GM12891 (cell line): ENCODE results near the gene HSFY1.
"Not testable (repeated sequence)": the region's sequence is repeated elsewhere in the genome, so short reads cannot be mapped to it uniquely, and the experiment has no call there.

Experiments
- PAX5 ChIP-seq: IDR thresholded peaks from 2 replicates; pipeline ENCODE4 v1.6.1; 2011; ENCODE audit warnings: low read length, moderate library complexity, mild to moderate bottlenecking; ENCODE audit not compliant: insufficient read depth, severe bottlenecking
- POLR2A ChIP-seq: IDR thresholded peaks from 2 replicates; pipeline ENCODE4 v1.6.1; 2011; ENCODE audit warnings: low read depth, low read length, control low read depth
- POLR2AphosphoS5 ChIP-seq: IDR thresholded peaks from 2 replicates; pipeline ENCODE4 v1.6.1; 2011; ENCODE audit warnings: low read depth, low read length, control low read depth
- SPI1 ChIP-seq: IDR thresholded peaks from 2 replicates; pipeline ENCODE4 v1.6.1; 2011; ENCODE audit warnings: low read depth, low read length, control low read depth
- TAF1 ChIP-seq: IDR thresholded peaks from 2 replicates; pipeline ENCODE4 v1.6.1; 2011; ENCODE audit warnings: low read depth, low read length, control low read depth

- TF ChIP-seq TAF1, POLR2AphosphoS5, POLR2A, SPI1, PAX5: not testable (repeated sequence)
These were observed at the start of gene HSFY1 for GRCh38 chrY:18546420-18546819.
